Retinal pigment epithelial cell (primary cell): ENCODE data around the gene ISX.

ENCODE experiments used
- DNase-seq: peaks from one replicate; pipeline ENCODE4 v3.0.0-alpha.2; 2010; ENCODE audit warnings: low read depth
- H3K4me3 ChIP-seq: 2 replicates; pipeline ENCODE4 v1.5.1; 2011; ENCODE audit warnings: mild to moderate bottlenecking, low read length, control low read depth, moderate library complexity
- TF ChIP-seq, protein P1 (sequence below): conservative IDR thresholded peaks from 2 replicates; pipeline ENCODE4 v1.5.1; 2011; ENCODE audit warnings: low read depth, low read length, control low read depth, inconsistent platforms

Gene ISX

DNA sequence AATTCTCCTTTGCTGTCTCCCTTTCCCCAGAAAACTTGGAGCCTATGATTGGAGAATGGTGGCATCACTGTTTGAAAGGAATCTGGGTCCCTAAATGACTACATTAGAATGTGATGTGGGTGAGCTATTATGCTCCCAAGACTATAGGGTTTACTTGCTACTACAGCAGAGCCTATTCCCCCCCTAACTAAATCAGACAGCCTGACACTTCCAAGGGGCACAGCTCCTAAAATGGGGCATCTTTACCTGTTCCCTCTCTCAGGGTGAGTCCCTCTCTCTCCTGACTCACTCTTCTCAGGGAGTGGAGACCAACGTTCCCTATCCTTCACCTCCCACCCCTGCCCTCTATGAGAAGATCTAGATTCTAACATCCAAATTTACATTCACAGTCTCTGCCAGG is 775 bp upstream of the ISX start:
- no peak overlapping the region for H3K4me3 ChIP-seq
- no peak for DNase-seq
- TF ChIP-seq, protein P1, sequence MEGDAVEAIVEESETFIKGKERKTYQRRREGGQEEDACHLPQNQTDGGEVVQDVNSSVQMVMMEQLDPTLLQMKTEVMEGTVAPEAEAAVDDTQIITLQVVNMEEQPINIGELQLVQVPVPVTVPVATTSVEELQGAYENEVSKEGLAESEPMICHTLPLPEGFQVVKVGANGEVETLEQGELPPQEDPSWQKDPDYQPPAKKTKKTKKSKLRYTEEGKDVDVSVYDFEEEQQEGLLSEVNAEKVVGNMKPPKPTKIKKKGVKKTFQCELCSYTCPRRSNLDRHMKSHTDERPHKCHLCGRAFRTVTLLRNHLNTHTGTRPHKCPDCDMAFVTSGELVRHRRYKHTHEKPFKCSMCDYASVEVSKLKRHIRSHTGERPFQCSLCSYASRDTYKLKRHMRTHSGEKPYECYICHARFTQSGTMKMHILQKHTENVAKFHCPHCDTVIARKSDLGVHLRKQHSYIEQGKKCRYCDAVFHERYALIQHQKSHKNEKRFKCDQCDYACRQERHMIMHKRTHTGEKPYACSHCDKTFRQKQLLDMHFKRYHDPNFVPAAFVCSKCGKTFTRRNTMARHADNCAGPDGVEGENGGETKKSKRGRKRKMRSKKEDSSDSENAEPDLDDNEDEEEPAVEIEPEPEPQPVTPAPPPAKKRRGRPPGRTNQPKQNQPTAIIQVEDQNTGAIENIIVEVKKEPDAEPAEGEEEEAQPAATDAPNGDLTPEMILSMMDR: no peak

DNA sequence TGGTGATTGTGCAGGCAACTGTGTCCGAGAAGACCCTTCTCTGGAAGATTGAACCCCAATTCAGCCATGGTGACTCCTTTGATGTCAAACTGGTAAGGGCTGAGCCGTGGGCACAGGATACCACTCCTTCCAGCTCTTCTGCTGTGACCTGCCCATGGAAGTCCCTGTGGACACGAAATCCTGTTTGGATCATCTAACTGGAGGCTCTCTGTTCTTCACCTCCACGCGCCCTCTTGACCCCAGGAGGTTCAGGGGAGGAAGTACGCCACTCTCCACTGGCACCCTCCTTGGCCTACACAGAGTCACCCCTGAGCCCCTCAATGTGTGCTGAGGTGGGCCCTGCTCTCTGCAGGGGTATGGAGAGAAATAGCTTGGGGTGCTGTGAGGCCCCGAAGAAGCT is 810 bp downstream of the ISX start:
- H3K4me3 ChIP-seq: no peak overlapping the region
- no peak for DNase-seq
- TF ChIP-seq, protein P1: no peak

DNA sequence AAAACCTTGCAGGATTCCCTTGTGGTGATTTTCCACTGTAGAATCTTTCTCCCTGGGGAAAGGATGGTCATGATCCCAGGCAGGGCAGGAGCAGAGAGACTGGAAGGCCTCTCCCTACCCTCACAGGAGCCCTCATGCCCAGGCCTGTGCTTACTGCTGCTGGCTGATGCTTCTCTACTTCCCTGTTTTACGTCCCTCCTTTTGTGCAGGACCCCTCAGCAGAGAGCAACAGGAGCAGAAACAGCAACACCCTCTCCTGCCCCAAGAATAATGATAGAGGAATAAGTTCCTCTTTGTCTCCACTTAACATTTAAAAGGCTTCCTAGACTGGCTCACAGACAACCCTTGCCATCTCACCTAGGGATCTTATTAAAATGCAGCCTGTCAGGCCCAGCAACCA is 3.6 kb downstream of the ISX start:
- H3K4me3 ChIP-seq: no peak overlapping the region
- DNase-seq: no peak
- TF ChIP-seq, protein P1: no peak

DNA sequence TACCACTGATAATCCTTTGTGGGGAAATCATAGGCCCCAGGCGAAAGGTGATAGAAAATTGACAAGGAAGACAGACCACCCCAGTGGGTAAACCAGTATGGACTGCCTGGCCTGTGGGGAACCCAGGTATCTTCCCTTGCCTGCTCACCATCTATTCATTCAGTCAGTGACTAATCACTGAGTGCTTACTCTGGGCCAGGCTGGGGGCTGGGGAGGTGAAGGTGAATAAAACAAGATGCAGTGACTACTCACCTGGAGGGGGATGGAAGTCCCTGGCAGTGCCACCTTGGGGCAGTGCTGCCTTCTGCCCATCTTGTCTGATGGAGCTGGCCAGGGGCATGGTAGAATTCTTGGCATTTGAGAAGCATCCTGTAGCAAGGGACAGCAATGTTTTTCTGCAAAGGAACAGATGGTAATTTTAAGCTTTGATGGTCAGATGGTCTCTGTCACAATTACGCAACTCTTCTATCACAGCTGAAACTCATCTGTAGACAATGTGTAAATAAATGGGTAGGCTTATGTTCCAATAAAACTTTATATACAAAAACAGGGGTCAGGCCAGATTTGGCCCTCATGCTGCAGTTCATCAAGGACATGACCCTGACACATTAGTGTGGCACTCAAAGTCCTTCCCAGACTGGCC is 4.6 kb downstream of the ISX start:
- no peak overlapping the region for H3K4me3 ChIP-seq
- TF ChIP-seq, protein P1: no peak
- no peak for DNase-seq

DNA sequence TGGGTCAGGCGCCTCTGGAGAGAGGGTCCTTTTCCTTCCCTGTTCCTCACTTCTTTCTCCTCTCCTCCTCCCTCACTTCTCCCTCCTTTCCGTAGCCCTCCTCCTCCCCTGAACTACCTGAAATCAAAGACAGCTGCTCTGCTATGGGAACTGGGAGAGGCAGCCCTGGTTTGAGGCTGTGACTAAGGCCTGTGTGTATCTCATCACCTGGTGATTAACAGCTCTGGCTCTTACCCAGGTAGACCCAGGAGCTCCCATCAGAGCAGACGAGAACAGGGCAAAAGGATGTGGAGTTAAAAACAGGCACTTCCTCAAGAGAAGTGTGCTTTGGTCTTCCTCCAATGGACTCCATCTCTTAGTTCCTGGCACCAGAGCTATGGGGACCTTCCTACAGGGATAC is 5.8 kb downstream of the ISX start:
- TF ChIP-seq, protein P1: no peak
- DNase-seq: no peak
- no peak overlapping the region for H3K4me3 ChIP-seq

DNA sequence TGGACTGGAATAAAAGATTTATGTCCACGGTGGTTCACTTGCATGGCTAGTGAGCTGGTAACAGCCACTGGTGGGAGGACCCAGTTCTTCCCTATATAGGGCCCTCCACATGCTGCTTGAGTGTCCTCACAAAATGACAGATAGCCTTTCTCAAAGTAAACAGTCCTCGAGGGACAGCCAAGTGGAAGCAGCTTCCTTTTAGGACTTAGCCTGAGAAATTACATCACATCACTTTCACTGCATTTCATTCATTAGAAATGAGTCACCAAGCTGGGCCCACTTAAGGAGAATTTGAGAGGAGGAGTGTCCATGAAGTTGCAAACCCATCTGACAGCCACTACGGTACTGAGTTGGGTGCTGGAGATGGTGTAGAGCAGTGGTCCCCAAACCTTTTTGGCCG is 7.0 kb downstream of the ISX start:
- TF ChIP-seq, protein P1: no peak

DNA sequence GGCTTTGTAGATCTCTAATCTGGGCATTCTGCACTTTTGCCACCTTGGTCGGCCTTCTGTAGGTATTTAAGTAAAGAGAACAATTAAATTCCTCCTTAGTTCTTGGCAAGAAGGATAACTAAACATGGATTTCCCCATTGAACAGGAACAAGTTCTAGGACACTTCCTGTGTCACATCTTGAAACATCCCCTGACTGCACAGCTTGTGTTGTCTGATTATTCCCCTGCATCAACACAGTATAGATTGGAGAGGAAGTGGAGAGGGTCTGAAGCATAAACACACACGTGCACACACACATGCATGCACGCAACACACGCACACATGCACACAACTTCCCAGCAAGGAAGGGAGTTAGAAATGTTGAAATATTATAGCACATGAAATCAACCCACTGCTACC is 8.6 kb downstream of the ISX start:
- H3K4me3 ChIP-seq: no peak overlapping the region
- TF ChIP-seq, protein P1: no peak
- no peak for DNase-seq

More for the DNA sequence above, 7.0 kb downstream of the ISX start:
- H3K4me3 ChIP-seq: no peak overlapping the region
- no peak for DNase-seq
